ENCODE data around the gene ZAP70. TPM values are rescaled to one million over a fixed set of nuclear protein-coding genes. Genes with fewer than 3 reads are reported as not detected.

ZAP70 gene
- total and polyA plus RNA-seq, 2 of the 13 experiments (the other 11 are each of a cell fraction or from before 2014, with no cell fraction given): 0.51 to 4.0 TPM

DNA sequence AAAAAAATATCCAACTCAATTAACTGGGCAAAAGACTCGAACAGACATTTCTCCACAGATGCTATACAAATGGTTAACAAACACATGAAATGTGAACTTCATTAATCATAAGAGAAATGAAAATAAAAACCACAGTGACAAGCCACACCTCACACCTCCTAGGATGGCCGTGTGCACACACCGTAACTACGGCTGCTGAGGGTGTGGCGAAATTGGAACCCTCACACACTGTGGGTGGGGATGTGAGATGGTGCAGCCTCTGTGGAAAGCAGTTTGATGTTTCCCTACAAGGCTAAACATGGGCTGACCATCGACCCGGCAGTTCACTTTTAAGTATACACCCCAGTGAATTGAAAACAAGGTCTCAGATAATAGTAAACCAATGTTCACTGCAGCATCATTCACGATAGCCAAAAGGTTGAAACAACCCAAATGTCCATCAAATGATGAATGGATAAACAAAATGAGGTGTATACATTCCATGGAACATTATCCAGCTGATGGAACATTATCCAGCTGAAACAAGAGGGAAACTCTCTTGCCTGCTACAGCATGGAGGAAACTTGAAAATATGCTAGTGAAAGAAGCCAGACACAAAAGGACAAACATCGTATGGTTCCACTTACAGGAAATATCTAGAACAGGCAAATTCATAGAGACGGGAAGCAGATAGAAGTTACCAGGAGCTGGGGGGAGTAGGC is 32.2 kb downstream of the ZAP70 start:
- ChIA-PET CTCF (ENCODE audit: low intra/inter-chr PET ratio, low total read pairs) (no interaction called here), POLR2A (no interaction called here)
- ATAC-seq (no peak), DNase-seq (ENCODE audit: low spot score) (no peak), FAIRE-seq (no peak)
- Histone ChIP-seq H3K27ac (ENCODE audit: extremely low read length, insufficient read depth, low read length) (no peak overlapping the region), H2AFZ (ENCODE audit: low read length) (no peak overlapping the region), H3K4me1 (ENCODE audit: insufficient read depth, low read length) (peaks cover 30% of the 10 kb centered on the region), H3K4me3 (replicated peaks in 1 of 3; ENCODE audit: insufficient read depth in 1 of 3, low read depth in 2 of 3, low read length in 3 of 3) (no peak overlapping the region), H3K4me2 (ENCODE audit: low read depth, low read length) (no peak overlapping the region), H4K20me1 (ENCODE audit: insufficient read depth, low read length) (no peaks in the 10 kb centered on the region), H3K9ac (ENCODE audit: insufficient read depth, low read depth, low read length) (no peak overlapping the region), H3K27me3 (ENCODE audit: control insufficient read depth in 1 of 2, insufficient read depth in 2 of 2, low read length in 2 of 2) (no peaks in the 10 kb centered on the region), H3K9me3 (ENCODE audit: low read length) (no peaks in the 10 kb centered on the region), H3K36me3 (replicated peaks in 1 of 2; ENCODE audit: control insufficient read depth in 1 of 2, insufficient read depth in 2 of 2, low read length in 2 of 2) (no peaks in the 10 kb centered on the region), H3K79me2 (ENCODE audit: insufficient read depth, low read length) (no peaks in the 10 kb centered on the region)
- intact Hi-C loops (cut with micrococcal nuclease; ENCODE audit: unreplicated experiment) (loop anchor here (5.0 kb wide), 1 partner anchor 43 kb away; no protein-coding TSS in a partner anchor), in situ Hi-C loops (cut with HindIII; ENCODE audit: extremely low pct_ligation_motif_present, low pct_unique_long_range_greater_than_20kb) (no loop called here)
- 82% methylated on average over 10 of the region's 10 CpGs for WGBS (ENCODE audit: low lambda C conversion rate)
- BruUV-seq (replicated peaks): no TSS peak
- TF ChIP-seq, protein P1, sequence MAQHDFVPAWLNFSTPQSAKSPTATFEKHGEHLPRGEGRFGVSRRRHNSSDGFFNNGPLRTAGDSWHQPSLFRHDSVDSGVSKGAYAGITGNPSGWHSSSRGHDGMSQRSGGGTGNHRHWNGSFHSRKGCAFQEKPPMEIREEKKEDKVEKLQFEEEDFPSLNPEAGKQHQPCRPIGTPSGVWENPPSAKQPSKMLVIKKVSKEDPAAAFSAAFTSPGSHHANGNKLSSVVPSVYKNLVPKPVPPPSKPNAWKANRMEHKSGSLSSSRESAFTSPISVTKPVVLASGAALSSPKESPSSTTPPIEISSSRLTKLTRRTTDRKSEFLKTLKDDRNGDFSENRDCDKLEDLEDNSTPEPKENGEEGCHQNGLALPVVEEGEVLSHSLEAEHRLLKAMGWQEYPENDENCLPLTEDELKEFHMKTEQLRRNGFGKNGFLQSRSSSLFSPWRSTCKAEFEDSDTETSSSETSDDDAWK (CRISPR knock-in tag; IDR thresholded peaks at IDR 0.05): no peak
- TF ChIP-seq ZNF232 (CRISPR knock-in tag; IDR thresholded peaks at IDR 0.05; ENCODE audit: borderline replicate concordance) (no peak), ZNF709 (CRISPR knock-in tag; IDR thresholded peaks at IDR 0.05) (no peak), HDAC6 (IDR thresholded peaks at IDR 0.05; ENCODE audit: low read depth, low read length) (no peak), POGZ (CRISPR knock-in tag; IDR thresholded peaks at IDR 0.05) (no peak)
- TF ChIP-seq, protein P2, sequence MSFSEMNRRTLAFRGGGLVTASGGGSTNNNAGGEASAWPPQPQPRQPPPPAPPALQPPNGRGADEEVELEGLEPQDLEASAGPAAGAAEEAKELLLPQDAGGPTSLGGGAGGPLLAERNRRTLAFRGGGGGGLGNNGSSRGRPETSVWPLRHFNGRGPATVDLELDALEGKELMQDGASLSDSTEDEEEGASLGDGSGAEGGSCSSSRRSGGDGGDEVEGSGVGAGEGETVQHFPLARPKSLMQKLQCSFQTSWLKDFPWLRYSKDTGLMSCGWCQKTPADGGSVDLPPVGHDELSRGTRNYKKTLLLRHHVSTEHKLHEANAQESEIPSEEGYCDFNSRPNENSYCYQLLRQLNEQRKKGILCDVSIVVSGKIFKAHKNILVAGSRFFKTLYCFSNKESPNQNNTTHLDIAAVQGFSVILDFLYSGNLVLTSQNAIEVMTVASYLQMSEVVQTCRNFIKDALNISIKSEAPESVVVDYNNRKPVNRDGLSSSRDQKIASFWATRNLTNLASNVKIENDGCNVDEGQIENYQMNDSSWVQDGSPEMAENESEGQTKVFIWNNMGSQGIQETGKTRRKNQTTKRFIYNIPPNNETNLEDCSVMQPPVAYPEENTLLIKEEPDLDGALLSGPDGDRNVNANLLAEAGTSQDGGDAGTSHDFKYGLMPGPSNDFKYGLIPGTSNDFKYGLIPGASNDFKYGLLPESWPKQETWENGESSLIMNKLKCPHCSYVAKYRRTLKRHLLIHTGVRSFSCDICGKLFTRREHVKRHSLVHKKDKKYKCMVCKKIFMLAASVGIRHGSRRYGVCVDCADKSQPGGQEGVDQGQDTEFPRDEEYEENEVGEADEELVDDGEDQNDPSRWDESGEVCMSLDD (CRISPR knock-in tag; IDR thresholded peaks at IDR 0.05; ENCODE audit: borderline replicate concordance): no peak
- TF ChIP-seq, protein P3, sequence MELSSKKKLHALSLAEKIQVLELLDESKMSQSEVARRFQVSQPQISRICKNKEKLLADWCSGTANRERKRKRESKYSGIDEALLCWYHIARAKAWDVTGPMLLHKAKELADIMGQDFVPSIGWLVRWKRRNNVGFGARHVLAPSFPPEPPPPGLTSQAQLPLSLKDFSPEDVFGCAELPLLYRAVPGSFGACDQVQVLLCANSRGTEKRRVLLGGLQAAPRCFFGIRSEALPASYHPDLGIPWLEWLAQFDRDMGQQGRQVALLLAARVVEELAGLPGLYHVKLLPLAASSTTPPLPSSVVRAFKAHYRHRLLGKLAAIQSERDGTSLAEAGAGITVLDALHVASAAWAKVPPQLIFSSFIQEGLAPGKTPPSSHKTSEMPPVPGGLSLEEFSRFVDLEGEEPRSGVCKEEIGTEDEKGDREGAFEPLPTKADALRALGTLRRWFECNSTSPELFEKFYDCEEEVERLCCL (CRISPR knock-in tag; IDR thresholded peaks at IDR 0.05; ENCODE audit: borderline replicate concordance): no peak
